GM19351 (cell line): Measurements from ENCODE around the gene PDE6H.

Source experiments
- ATAC-seq: cut with Tn5 transposase; IDR thresholded peaks from one replicate; pipeline ENCODE4 v1.9.1; 2021; ENCODE audit warnings: mild to moderate bottlenecking, moderate library complexity; ENCODE audit not compliant: unreplicated experiment

Gene PDE6H

GRCh38 chr12:14999021-14999694 is 26.3 kb downstream of the PDE6H start:
- no peak for ATAC-seq

DNA sequence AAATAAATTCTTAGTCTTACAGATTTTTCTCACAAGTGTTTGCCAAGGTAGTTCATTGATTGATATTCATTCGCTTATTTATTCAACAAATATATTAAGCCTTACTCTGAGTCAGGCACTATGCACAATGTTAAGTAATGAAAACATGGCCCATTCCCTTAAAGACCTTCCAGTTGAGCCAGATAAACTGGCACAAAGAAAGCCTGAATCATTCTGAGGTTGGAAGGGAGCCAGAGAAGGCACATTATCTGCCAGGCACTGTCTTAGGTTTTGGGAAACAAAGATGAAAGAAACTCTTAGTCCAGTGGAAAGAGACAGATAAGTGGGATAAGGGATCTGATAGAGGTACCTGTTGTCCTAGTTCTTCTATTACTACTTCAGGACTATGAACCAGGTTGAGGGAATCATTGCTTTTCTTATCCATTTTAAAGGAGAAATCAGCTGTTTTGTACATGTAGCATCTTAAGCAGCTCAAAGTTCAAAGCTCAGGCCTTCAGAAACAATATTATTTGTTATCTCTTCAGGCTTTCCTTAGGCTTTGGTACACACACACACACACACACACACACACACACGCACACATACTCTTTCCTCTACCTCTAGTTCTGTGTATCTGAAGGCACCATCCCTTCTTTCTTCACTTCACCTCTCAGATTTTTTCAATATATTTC is 27.0 kb downstream of the PDE6H start:
- no peak for ATAC-seq

GRCh38 chr12:15000575-15000974 is 27.7 kb downstream of the PDE6H start:
- ATAC-seq, result no peak

DNA sequence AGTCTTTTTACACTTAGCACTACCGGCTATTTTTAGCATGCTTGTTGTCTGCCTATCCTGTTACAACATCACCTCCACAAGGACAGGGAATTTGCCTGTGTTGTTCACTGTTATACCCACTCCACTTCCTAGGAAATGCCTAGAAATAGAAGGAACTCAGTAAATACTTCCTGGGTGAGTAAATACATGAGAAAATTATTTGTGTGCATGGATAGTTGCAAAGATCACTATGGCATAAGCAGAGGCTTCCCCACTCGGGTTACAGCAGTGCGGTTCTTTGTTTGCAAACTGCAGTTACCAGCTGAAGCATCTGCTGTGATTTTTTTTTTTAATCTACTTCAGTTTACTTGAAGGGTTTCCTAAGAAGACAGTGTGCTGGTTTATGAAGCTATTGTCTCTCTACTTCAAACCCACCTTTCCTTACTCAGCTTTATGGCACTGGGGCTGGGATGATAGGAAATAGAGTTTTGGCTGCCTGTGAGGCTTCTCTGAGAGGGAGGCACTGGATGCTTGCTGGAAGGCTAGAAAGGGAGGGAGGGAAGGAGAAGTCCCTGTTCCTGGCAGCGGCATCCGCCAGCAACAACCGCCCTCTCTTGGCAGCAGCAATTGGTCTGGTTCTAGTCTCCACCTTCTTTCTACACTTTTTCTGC is 29.0 kb downstream of the PDE6H start:
- ATAC-seq, result no peak

GRCh38 chr12:15004421-15004820 is 31.6 kb downstream of the PDE6H start:
- no peak for ATAC-seq

DNA sequence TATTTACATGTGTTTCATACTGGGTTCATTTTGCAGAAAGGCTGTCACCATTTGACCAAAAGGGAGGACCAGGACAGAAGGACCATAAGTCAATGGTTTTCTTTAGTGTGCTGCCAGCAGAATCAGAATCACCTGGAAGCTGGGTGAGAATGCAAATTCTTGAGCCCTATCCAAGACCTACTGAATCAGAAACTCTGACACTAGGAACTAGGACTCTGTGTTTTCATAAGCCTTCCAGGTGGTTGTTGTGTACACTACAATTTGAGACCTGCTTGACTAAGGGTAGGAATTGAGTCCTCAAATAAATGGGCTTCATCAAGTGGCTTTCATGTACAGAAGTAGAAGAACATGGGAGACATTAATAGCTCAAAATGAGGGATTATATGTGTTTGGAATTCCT is 32.2 kb downstream of the PDE6H start:
- no peak for ATAC-seq

DNA sequence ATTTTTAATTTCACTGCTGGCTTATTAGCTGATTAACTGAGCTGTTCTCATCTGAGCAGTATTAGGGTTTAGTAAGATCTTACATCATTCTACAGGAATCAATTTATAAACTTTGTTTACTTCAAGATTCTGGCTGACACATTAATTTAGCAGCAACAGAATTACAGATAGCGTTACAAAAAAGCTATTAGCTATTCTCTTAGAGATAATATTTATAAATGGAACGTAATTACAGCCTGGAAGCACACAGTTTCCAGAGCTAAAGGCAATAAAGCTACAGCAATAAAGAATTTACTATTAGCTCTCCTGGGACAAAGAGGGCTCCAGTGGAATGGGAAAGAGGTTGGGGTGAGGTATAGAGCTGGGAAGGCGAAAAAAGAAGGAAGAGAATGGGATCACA is 34.7 kb downstream of the PDE6H start:
- ATAC-seq, result no peak

GRCh38 chr12:15011162-15011561 is 38.3 kb downstream of the PDE6H start:
- ATAC-seq, result peak; percentile 74

DNA sequence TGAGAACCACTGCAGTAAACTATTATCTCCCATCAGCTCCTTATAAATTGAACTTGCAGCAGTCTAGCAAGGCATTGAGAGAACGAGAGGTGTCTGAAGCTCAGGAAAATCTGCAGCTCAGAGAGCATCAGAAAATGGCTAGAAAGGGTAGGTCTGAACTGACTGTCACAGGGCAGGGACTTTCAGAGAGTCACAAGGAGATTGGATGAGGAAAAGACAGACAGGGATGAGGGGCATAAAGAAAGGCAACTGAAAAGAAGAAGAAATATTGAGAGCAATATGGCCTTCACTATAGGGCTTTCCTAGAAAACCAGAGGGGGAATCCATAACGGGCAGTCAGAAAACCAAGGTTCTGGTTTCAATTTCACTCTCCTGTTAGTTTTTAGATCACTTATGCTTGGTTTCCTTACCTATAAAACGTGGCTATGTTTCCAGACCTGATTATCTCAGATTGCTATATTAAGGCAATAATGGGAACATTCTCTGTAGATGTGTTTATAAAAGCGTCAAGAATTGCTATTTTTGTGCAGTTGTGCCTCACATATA is 40.9 kb downstream of the PDE6H start:
- no peak for ATAC-seq

DNA sequence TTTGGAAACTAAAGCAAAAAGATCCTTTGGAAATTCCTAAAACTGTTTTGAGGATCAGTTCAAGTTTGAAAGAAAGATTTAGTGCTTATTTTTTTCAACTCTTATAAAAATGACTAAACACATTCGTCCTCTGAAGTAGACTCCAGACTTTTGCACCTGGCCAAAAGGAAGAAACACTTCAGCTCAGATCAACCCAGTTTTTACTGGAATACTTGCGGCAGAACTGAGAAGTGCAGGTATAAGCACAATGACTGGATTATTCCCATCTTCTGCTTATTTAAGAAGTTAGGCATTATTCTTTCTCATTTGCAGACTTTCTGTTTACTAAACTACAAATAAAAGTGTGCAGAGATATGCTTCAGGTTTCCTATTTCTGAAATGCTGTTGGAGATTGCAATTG is 41.9 kb downstream of the PDE6H start:
- ATAC-seq, result no peak

- no peak for ATAC-seq
Measured at GRCh38 chr12:15015121-15015520, 42.3 kb downstream of the PDE6H start.

DNA sequence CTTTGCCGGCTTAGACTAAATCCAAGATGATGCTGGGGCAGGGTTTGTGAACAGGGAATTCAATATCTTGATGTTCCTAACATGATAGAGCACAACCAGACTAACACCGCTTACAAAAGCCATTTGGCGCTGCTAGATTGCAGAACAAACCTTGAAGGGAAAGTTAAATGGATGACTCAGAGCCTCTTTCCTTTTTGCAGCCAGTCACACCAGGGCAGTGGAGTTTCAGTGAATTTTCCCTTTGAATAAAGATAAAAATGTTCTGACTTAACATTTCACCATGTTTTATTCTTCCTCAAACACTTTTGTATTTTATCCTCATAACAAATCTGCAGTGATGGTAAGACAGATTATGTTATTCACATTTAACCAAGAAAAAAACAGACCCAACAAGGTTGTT is 47.3 kb downstream of the PDE6H start:
- ATAC-seq, result no peak
